Measurements from ENCODE around the gene FXN.

The FXN gene

GRCh38 chr9:69140123-69140735 lies 104.7 kb downstream of the FXN start:
- no peak for DNase-seq (ENCODE audit: low read depth in 2 of 2)

GRCh38 chr9:69141851-69142250 lies 106.3 kb downstream of the FXN start:
- no peak for DNase-seq (ENCODE audit: low read depth in 2 of 2)

- no peak for DNase-seq (ENCODE audit: low read depth in 2 of 2)
Observed at GRCh38 chr9:69143291-69143690, 107.7 kb downstream of the FXN start.

GRCh38 chr9:69145144-69145715 lies 109.7 kb downstream of the FXN start:
- no peak for DNase-seq (ENCODE audit: low read depth in 2 of 2)

- DNase-seq (ENCODE audit: low read depth in 2 of 2): no peak
Observed at GRCh38 chr9:69147041-69147834, 111.7 kb downstream of the FXN start.

- no peak for DNase-seq (ENCODE audit: low read depth in 2 of 2)
Observed at GRCh38 chr9:69149321-69149807, 113.8 kb downstream of the FXN start.
